Mesendoderm (in vitro differentiated cells): ENCODE results near the gene NDUFS3.
"Not testable (repeated sequence)": the region's sequence is repeated elsewhere in the genome, so short reads cannot be mapped to it uniquely, and the experiment has no call there.

ENCODE experiments used
- DNase-seq: peaks from one replicate; pipeline ENCODE4 v3.0.0; 2013
- H2AK5ac ChIP-seq: 2 replicates; pipeline ENCODE4 v1.6.1; 2013; ENCODE audit warnings: low read length, inconsistent platforms
- H2BK120ac ChIP-seq: 2 replicates; pipeline ENCODE4 v1.6.1; 2013; ENCODE audit warnings: low read depth, mild to moderate bottlenecking, low read length, moderate library complexity, mixed read lengths
- H2BK15ac ChIP-seq: replicated peaks from 2 replicates; pipeline ENCODE4 v1.6.1; 2013; ENCODE audit warnings: low read depth, mild to moderate bottlenecking, moderate library complexity
- H2BK5ac ChIP-seq: 2 replicates; pipeline ENCODE4 v1.6.1; 2013; ENCODE audit warnings: low read length, inconsistent platforms
- H3K18ac ChIP-seq: 2 replicates; pipeline ENCODE4 v1.6.1; 2013; ENCODE audit warnings: mild to moderate bottlenecking, low read length, mixed read lengths
- H3K23ac ChIP-seq: one replicate; pipeline ENCODE4 v1.6.1; 2013; ENCODE audit warnings: low read length
- H3K27ac ChIP-seq: 2 replicates; pipeline ENCODE4 v1.5.1; 2013; ENCODE audit warnings: low read depth, mild to moderate bottlenecking, inconsistent platforms, low read length, moderate library complexity
- H3K27me3 ChIP-seq: 2 replicates; pipeline ENCODE4 v1.6.1; 2013; ENCODE audit warnings: low read length, control low read depth, mild to moderate bottlenecking, inconsistent platforms; ENCODE audit not compliant: insufficient read depth, poor library complexity
- H3K36me3 ChIP-seq: 2 replicates; pipeline ENCODE4 v1.6.1; 2013; ENCODE audit warnings: low read length, inconsistent platforms; ENCODE audit not compliant: control insufficient read depth, insufficient read depth
- H3K4ac ChIP-seq: one replicate; pipeline ENCODE4 v1.6.1; 2013; ENCODE audit warnings: low read depth, mild to moderate bottlenecking, low read length, moderate library complexity
- H3K4me1 ChIP-seq: 2 replicates; pipeline ENCODE4 v1.6.1; 2013; ENCODE audit warnings: low read depth, low read length, inconsistent platforms; ENCODE audit not compliant: control insufficient read depth
- H3K4me2 ChIP-seq: 2 replicates; pipeline ENCODE4 v1.6.1; 2013; ENCODE audit warnings: low read length
- H3K4me3 ChIP-seq: 2 replicates; pipeline ENCODE4 v1.5.1; 2013; ENCODE audit warnings: mild to moderate bottlenecking, low read length
- H3K56ac ChIP-seq: one replicate; pipeline ENCODE4 v1.6.1; 2013; ENCODE audit warnings: low read length
- H3K79me1 ChIP-seq: 2 replicates; pipeline ENCODE4 v1.6.1; 2013; ENCODE audit warnings: low read length, inconsistent platforms
- H3K79me2 ChIP-seq: 2 replicates; pipeline ENCODE4 v1.6.1; 2013; ENCODE audit warnings: mild to moderate bottlenecking, low read length; ENCODE audit not compliant: control insufficient read depth, insufficient read depth
- H3K9ac ChIP-seq: 2 replicates; pipeline ENCODE4 v1.6.1; 2013; ENCODE audit warnings: low read length, inconsistent platforms
- H4K5ac ChIP-seq: one replicate; pipeline ENCODE4 v1.6.1; 2013; ENCODE audit warnings: low read length
- H4K8ac ChIP-seq: one replicate; pipeline ENCODE4 v1.6.1; 2013; ENCODE audit warnings: low read depth, mild to moderate bottlenecking, control low read depth, low read length, moderate library complexity
- whole genome bisulfite sequencing: extraction: QIAGEN DNeasy Blood & Tissue Kit; methylation state at CpG from one replicate; pipeline ENCODE4 v1.1.7; 2013; ENCODE audit warnings: low lambda C conversion rate, missing lambda C conversion rate; ENCODE audit not compliant: insufficient coverage; ENCODE audit errors: extremely low coverage; 5-methylcytosine and 5-hydroxymethylcytosine counted together

Gene NDUFS3

GRCh38 chr11:47541070-47541469, 37.8 kb upstream of the NDUFS3 start:
- WGBS, result no CpG with 5 or more reads among the region's 2 CpGs
- Histone ChIP-seq H3K9ac (no peak overlapping the region), H2AK5ac (no peak overlapping the region), H3K79me2 (peaks cover 90% of the 10 kb centered on the region), H3K56ac (no peak overlapping the region), H3K4me2 (no peak overlapping the region), H3K79me1 (peaks cover 3% of the 10 kb centered on the region), H3K4ac (no peak overlapping the region), H2BK15ac (no peak overlapping the region), H3K27me3 (no peaks in the 10 kb centered on the region), H3K36me3 (no peaks in the 10 kb centered on the region), H4K5ac (no peak overlapping the region), H3K4me1 (peaks cover 2% of the 10 kb centered on the region), H4K8ac (no peak overlapping the region), H3K27ac (no peak overlapping the region), H2BK5ac (no peak overlapping the region), H3K4me3 (no peak overlapping the region), H3K23ac (no peak overlapping the region), H3K18ac (no peak overlapping the region), H2BK120ac (no peak overlapping the region)
- no peak for DNase-seq

- WGBS, result no CpG with 5 or more reads among the region's 6 CpGs
- no peaks in the 10 kb centered on the region for H3K36me3 ChIP-seq
Measured at GRCh38 chr11:47545298-47545697, 33.6 kb upstream of the NDUFS3 start.

GRCh38 chr11:47546274-47546673, 32.6 kb upstream of the NDUFS3 start:
- H3K23ac ChIP-seq, H3K4me2 ChIP-seq, H3K4me1 ChIP-seq, H3K27me3 ChIP-seq, H3K4me3 ChIP-seq, H2BK15ac ChIP-seq, H4K8ac ChIP-seq, H2BK120ac ChIP-seq, DNase-seq, H4K5ac ChIP-seq, H2BK5ac ChIP-seq, H3K36me3 ChIP-seq, H3K4ac ChIP-seq, H3K56ac ChIP-seq, H2AK5ac ChIP-seq, H3K79me1 ChIP-seq, H3K27ac ChIP-seq, H3K9ac ChIP-seq, H3K18ac ChIP-seq: not testable (repeated sequence)
- WGBS, result no CpG with 5 or more reads among the region's 7 CpGs
- peaks cover 92% of the 10 kb centered on the region for H3K79me2 ChIP-seq

More at GRCh38 chr11:47545298-47545697, 33.6 kb upstream of the NDUFS3 start:
- Histone ChIP-seq H3K79me2 (peaks cover 92% of the 10 kb centered on the region), H3K27ac (no peak overlapping the region), H3K4ac (no peak overlapping the region), H2BK120ac (no peak overlapping the region), H3K4me3 (no peak overlapping the region), H4K5ac (no peak overlapping the region), H3K18ac (no peak overlapping the region), H3K9ac (no peak overlapping the region), H3K27me3 (no peaks in the 10 kb centered on the region), H3K23ac (no peak overlapping the region), H4K8ac (no peak overlapping the region), H3K4me1 (no peaks in the 10 kb centered on the region), H2AK5ac (no peak overlapping the region), H2BK5ac (no peak overlapping the region), H3K79me1 (no peaks in the 10 kb centered on the region), H3K4me2 (no peak overlapping the region), H2BK15ac (no peak overlapping the region), H3K56ac (no peak overlapping the region)
- DNase-seq, result no peak

- Histone ChIP-seq H3K4ac (no peak overlapping the region), H2AK5ac (no peak overlapping the region), H3K79me2 (peaks cover 67% of the 10 kb centered on the region), H3K18ac (no peak overlapping the region), H3K9ac (no peak overlapping the region), H3K4me1 (no peaks in the 10 kb centered on the region), H4K5ac (no peak overlapping the region), H3K4me2 (no peak overlapping the region), H2BK120ac (no peak overlapping the region), H3K27me3 (no peaks in the 10 kb centered on the region), H3K36me3 (no peaks in the 10 kb centered on the region), H3K23ac (no peak overlapping the region), H3K79me1 (no peaks in the 10 kb centered on the region), H3K4me3 (no peak overlapping the region), H4K8ac (no peak overlapping the region), H2BK15ac (no peak overlapping the region), H2BK5ac (no peak overlapping the region), H3K56ac (no peak overlapping the region), H3K27ac (no peak overlapping the region)
- WGBS, result no CpG with 5 or more reads among the region's 10 CpGs
- no peak for DNase-seq
Measured at GRCh38 chr11:47550288-47551047, 28.4 kb upstream of the NDUFS3 start.

GRCh38 chr11:47551086-47551485, 27.8 kb upstream of the NDUFS3 start:
- H3K4ac ChIP-seq, result no peak overlapping the region
- no peak overlapping the region for H2BK120ac ChIP-seq
- no peak overlapping the region for H4K8ac ChIP-seq
- no peak overlapping the region for H3K4me3 ChIP-seq
- no peak overlapping the region for H3K9ac ChIP-seq
- no peak overlapping the region for H2BK15ac ChIP-seq
- no peak overlapping the region for H3K56ac ChIP-seq
- H2BK5ac ChIP-seq, result no peak overlapping the region
- H3K79me2 ChIP-seq, result peaks cover 63% of the 10 kb centered on the region
- H3K18ac ChIP-seq, result no peak overlapping the region
- no peak overlapping the region for H2AK5ac ChIP-seq
- no peak overlapping the region for H3K4me2 ChIP-seq
- no peaks in the 10 kb centered on the region for H3K27me3 ChIP-seq
- no peaks in the 10 kb centered on the region for H3K79me1 ChIP-seq
- no peaks in the 10 kb centered on the region for H3K36me3 ChIP-seq
- no peak overlapping the region for H4K5ac ChIP-seq
- no peak overlapping the region for H3K23ac ChIP-seq
- no peaks in the 10 kb centered on the region for H3K4me1 ChIP-seq
- DNase-seq, result peak; percentile 73
- H3K27ac ChIP-seq, result no peak overlapping the region

- no peaks in the 10 kb centered on the region for H3K79me1 ChIP-seq
- peak overlapping the region; percentile 94 for H3K18ac ChIP-seq
- no peak overlapping the region for H2BK120ac ChIP-seq
- H3K23ac ChIP-seq, result peak overlapping the region; percentile 83
- no peaks in the 10 kb centered on the region for H3K36me3 ChIP-seq
- peak overlapping the region; percentile 88 for H3K9ac ChIP-seq
- H3K27me3 ChIP-seq, result no peaks in the 10 kb centered on the region
- H3K27ac ChIP-seq, result peak overlapping the region; percentile 90
- H3K4me3 ChIP-seq, result peak overlapping the region; percentile 89
- H3K79me2 ChIP-seq, result peaks cover 55% of the 10 kb centered on the region
- H3K4me2 ChIP-seq, result peak overlapping the region; percentile 53
- DNase-seq, result peak; percentile 85
- H2AK5ac ChIP-seq, result peak overlapping the region; percentile 28
- no peak overlapping the region for H4K5ac ChIP-seq
- H2BK15ac ChIP-seq, result no peak overlapping the region
- peak overlapping the region; percentile 71 for H2BK5ac ChIP-seq
- no peaks in the 10 kb centered on the region for H3K4me1 ChIP-seq
- no peak overlapping the region for H4K8ac ChIP-seq
- H3K56ac ChIP-seq, result peak overlapping the region; percentile 98
- H3K4ac ChIP-seq, result peak overlapping the region; percentile 96
- WGBS, result no CpG with 5 or more reads among the region's 22 CpGs
Measured at GRCh38 chr11:47552056-47552565, 26.8 kb upstream of the NDUFS3 start.
